ENCODE data around the gene PROZ.

The PROZ gene

DNA sequence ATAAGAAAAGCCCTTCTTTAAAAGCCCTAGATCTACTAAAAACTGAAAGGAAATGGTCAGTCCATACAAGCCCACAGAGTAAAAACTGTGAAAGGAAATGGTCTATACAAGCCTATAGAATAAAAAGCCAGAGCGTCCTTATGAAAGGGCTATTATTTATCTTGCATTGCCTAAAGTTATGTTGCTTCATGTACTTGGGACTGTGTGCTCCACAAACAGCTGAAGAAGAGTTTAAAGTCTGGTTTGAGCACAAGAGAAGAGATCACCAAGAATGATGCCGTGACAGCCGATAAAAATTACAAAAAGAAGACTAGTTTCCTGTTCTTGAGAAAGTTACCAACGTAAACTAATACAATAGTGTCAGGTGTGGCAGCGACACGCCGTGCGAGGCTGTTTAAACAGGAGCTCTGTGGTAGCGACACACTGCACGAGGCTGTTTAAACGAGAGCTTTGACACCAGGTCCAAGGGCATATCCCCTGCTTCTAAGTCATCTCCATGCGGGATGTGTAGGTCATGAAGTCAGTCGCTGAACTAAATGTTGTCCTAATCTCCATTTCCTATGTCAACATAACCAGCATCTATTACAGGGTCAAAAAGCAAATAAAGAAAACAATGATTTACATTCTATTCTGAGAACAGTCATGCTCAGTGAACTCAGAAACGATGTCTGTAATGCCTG is 25.1 kb downstream of the PROZ start:
- Histone ChIP-seq H3K4me3 (IDR thresholded peaks at IDR 0.05; ENCODE audit: insufficient read depth, low read depth, low read length) (no peak overlapping the region), H3K9ac (no peak overlapping the region), H3K36me3 (ENCODE audit: insufficient read depth) (no peaks in the 10 kb centered on the region), H2AFZ (ENCODE audit: low read depth) (no peak overlapping the region), H3K27ac (no peak overlapping the region), H3K27me3 (ENCODE audit: insufficient read depth, low read depth) (no peaks in the 10 kb centered on the region), H4K20me1 (ENCODE audit: insufficient read depth) (no peaks in the 10 kb centered on the region), H3K79me2 (ENCODE audit: insufficient read depth, low read depth) (no peaks in the 10 kb centered on the region; the same call in 1 of the 2 replicates), H3K4me2 (no peak overlapping the region), H3K4me1 (ENCODE audit: low read depth, poor library complexity, severe bottlenecking) (peaks cover 22% of the 10 kb centered on the region)
- TF ChIP-seq, protein P1, sequence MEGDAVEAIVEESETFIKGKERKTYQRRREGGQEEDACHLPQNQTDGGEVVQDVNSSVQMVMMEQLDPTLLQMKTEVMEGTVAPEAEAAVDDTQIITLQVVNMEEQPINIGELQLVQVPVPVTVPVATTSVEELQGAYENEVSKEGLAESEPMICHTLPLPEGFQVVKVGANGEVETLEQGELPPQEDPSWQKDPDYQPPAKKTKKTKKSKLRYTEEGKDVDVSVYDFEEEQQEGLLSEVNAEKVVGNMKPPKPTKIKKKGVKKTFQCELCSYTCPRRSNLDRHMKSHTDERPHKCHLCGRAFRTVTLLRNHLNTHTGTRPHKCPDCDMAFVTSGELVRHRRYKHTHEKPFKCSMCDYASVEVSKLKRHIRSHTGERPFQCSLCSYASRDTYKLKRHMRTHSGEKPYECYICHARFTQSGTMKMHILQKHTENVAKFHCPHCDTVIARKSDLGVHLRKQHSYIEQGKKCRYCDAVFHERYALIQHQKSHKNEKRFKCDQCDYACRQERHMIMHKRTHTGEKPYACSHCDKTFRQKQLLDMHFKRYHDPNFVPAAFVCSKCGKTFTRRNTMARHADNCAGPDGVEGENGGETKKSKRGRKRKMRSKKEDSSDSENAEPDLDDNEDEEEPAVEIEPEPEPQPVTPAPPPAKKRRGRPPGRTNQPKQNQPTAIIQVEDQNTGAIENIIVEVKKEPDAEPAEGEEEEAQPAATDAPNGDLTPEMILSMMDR (conservative IDR thresholded peaks at IDR 0.05; ENCODE audit: low read depth, low read length), result no peak

DNA sequence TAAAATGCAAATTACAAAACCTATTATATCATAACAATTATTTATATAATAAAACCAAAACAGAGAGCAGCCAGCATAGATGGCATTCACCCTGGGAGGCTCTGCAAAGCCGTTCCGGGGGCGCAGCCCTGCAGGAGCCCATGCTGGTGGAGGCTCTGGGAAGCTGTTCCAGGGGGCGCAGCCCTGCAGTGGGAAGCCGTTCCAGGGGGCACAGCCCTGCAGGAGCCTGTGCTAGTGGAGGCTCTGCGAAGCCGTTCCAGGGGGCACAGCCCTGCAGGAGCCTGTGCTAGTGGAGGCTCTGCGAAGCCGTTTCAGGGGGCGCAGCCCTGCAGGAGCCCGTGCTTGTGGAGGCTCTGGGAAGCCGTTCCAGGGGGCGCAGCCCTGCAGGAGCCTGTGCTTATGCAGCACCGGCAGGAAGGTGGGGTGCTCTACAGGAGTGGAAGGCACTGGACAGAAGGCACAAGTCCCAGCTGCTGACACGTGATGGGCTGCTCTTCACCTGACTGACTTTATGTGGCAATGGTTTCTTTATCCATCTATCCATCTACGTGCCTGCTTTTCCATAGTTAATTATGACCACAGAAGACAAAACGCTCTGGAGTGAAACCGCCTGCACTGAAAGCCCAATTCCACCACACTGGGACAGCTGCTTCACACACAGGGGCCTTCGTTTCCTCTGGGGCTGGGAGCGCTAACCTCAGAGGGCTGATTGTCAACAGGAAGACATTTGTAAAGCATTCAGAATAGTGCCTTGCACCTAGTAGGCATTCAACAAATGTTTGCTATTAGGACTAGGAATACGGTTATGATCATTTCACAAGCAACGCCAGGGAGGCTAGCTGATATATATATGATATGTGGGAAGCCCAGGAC is 26.4 kb downstream of the PROZ start:
- H3K9ac ChIP-seq, result no peak overlapping the region
- H3K27ac ChIP-seq, result no peak overlapping the region
- peaks cover 22% of the 10 kb centered on the region for H3K4me1 ChIP-seq (ENCODE audit: low read depth, poor library complexity, severe bottlenecking)
- H3K36me3 ChIP-seq (ENCODE audit: insufficient read depth), result no peaks in the 10 kb centered on the region
- TF ChIP-seq, protein P1 (conservative IDR thresholded peaks at IDR 0.05; ENCODE audit: low read depth, low read length), result no peak
- no peak overlapping the region for H3K4me2 ChIP-seq
- no peaks in the 10 kb centered on the region; the same call in 1 of the 2 replicates for H3K79me2 ChIP-seq (ENCODE audit: insufficient read depth, low read depth)
- H3K27me3 ChIP-seq (ENCODE audit: insufficient read depth, low read depth), result no peaks in the 10 kb centered on the region
- no peak overlapping the region for H3K4me3 ChIP-seq (IDR thresholded peaks at IDR 0.05; ENCODE audit: insufficient read depth, low read depth, low read length)
- no peaks in the 10 kb centered on the region for H4K20me1 ChIP-seq (ENCODE audit: insufficient read depth)
- no peak overlapping the region for H2AFZ ChIP-seq (ENCODE audit: low read depth)

DNA sequence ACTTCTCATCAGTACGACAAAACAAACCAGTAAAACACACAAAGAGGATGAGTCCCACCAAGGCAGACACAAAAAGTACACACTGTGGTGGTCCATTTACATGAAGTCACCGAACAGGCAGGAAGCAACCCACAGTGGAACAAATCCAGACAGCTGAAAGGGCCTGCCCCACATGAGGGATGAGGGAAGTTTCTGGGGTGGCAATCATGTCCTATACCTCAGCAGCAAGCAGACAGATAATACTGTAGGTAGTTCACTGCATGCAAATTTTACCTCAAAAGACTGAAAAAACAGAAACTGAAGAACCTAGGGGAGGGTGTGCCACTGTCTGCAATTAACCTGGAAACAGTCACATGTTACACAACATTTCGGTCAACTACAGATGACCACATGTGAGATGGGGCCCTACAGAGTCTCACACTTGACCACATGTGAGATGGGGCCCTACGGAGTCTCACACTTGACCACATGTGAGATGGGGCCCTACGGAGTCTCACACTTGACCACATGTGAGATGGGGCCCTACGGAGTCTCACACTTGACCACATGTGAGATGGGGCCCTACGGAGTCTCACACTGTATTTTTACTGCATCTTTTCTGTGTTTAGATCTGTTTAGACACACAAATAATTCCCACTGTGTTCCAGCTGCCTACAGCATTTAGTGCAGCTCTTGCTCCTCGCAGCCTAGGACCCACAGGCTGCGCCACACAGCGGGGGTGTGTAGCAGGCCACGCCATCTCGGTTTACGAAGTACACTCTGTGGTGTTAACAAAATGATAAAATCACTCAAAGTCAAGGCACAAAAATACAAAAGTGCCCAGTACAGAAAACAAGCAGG is 27.8 kb downstream of the PROZ start:
- Histone ChIP-seq H3K36me3 (ENCODE audit: insufficient read depth) (no peaks in the 10 kb centered on the region), H3K27me3 (ENCODE audit: insufficient read depth, low read depth) (no peaks in the 10 kb centered on the region), H3K27ac (peak overlapping the region; percentile 42)

DNA sequence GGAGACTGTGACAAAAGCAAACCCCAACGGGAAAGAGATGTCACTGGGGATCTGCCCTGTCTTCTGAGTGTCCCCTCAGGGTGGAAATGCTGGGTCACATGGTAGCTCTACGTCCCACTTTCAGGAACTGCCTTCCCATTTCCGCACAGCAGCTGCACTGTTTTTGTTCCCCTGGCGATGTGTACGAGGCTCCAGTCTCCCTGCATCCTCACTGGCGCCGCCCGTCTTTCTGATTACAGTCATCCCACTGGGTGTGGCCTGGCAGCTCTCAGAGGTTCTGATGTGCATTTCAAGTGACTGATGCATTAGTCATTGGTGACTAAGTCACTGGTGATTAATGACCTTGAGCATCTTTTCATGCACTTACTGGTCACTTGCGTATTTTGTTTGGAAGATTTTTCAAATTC is 28.8 kb downstream of the PROZ start:
- Histone ChIP-seq H3K9ac (no peak overlapping the region), H3K27ac (no peak overlapping the region), H4K20me1 (ENCODE audit: insufficient read depth) (no peaks in the 10 kb centered on the region), H3K4me2 (peak overlapping the region; percentile 29; the same call in 1 of the 2 replicates), H2AFZ (ENCODE audit: low read depth) (no peak overlapping the region), H3K4me3 (IDR thresholded peaks at IDR 0.05; ENCODE audit: insufficient read depth, low read depth, low read length) (no peak overlapping the region), H3K36me3 (ENCODE audit: insufficient read depth) (no peaks in the 10 kb centered on the region), H3K27me3 (ENCODE audit: insufficient read depth, low read depth) (no peaks in the 10 kb centered on the region), H3K79me2 (ENCODE audit: insufficient read depth, low read depth) (no peaks in the 10 kb centered on the region; the same call in 1 of the 2 replicates), H3K4me1 (ENCODE audit: low read depth, poor library complexity, severe bottlenecking) (peaks cover 22% of the 10 kb centered on the region)
- TF ChIP-seq, protein P1 (conservative IDR thresholded peaks at IDR 0.05; ENCODE audit: low read depth, low read length), result no peak

More for the DNA sequence above, 27.8 kb downstream of the PROZ start:
- Histone ChIP-seq H3K79me2 (ENCODE audit: insufficient read depth, low read depth) (no peaks in the 10 kb centered on the region; the same call in 1 of the 2 replicates), H3K4me1 (ENCODE audit: low read depth, poor library complexity, severe bottlenecking) (peaks cover 22% of the 10 kb centered on the region), H3K4me2 (peak overlapping the region; percentile 29), H3K4me3 (IDR thresholded peaks at IDR 0.05; ENCODE audit: insufficient read depth, low read depth, low read length) (no peak overlapping the region), H2AFZ (ENCODE audit: low read depth) (no peak overlapping the region), H4K20me1 (ENCODE audit: insufficient read depth) (no peaks in the 10 kb centered on the region), H3K9ac (no peak overlapping the region)
- TF ChIP-seq, protein P1 (conservative IDR thresholded peaks at IDR 0.05; ENCODE audit: low read depth, low read length), result no peak
